A673 (cell line): Measurements from ENCODE around the gene HMGXB3. TPM values are rescaled to one million over a fixed set of nuclear protein-coding genes. Genes with fewer than 3 reads are reported as not detected.

Experiments used
- BruUV-seq: library from RNA; stranded (reverse); fragments of 400-500 nt; replicated peaks from 2 replicates; lab custom pipeline; 2021; lab: Mats Ljungman, UMichigan
- CTCF ChIA-PET: fragments of 300-600 bp; sonication (Branson Sonifier 250); formaldehyde crosslinking; loops from one replicate; lab custom pipeline; 2022; ENCODE audit warnings: antibody characterized with exemption; lab: Charles Lee
- POLR2A ChIA-PET: fragments of 300-600 bp; sonication (Branson Sonifier 250); formaldehyde crosslinking; loops from one replicate; lab custom pipeline; 2022; ENCODE audit warnings: antibody characterized with exemption; ENCODE audit not compliant: low non-redundant PET; lab: Charles Lee
- DNase-seq: peaks from one replicate; pipeline ENCODE4 v3.0.0-alpha.2; 2015; ENCODE audit warnings: low spot score
- H3K27ac ChIP-seq: fragments of 200-600 bp; sonication (generic); 2 replicates; pipeline ENCODE4 v1.5.1; 2016; ENCODE audit warnings: mixed run types, low read depth, mild to moderate bottlenecking, mixed read lengths, antibody characterized with exemption, low read length; ENCODE audit not compliant: poor library complexity, severe bottlenecking
- H3K27me3 ChIP-seq: fragments of 200-600 bp; sonication (generic); replicated peaks from 2 replicates; pipeline ENCODE4 v1.6.1; 2017; ENCODE audit warnings: mixed run types, low read depth, mild to moderate bottlenecking, mixed read lengths, antibody characterized with exemption, low read length; ENCODE audit not compliant: insufficient read depth, poor library complexity
- H3K36me3 ChIP-seq: fragments of 200-600 bp; sonication (generic); 2 replicates; pipeline ENCODE4 v1.6.1; 2016; ENCODE audit warnings: mixed run types, mild to moderate bottlenecking, mixed read lengths, antibody characterized with exemption, low read length; ENCODE audit not compliant: insufficient read depth, poor library complexity, severe bottlenecking
- H3K4me1 ChIP-seq: fragments of 200-600 bp; sonication (generic); 2 replicates; pipeline ENCODE4 v1.6.1; 2017; ENCODE audit warnings: mixed run types, mild to moderate bottlenecking, mixed read lengths, antibody characterized with exemption, low read length; ENCODE audit not compliant: insufficient read depth, poor library complexity, severe bottlenecking
- H3K4me3 ChIP-seq: fragments of 200-600 bp; sonication (generic); 2 replicates; pipeline ENCODE4 v1.5.1; 2016; ENCODE audit warnings: low read depth, mixed run types, mild to moderate bottlenecking, mixed read lengths, low read length; ENCODE audit not compliant: poor library complexity, severe bottlenecking
- H3K9me3 ChIP-seq: fragments of 200-600 bp; sonication (generic); 2 replicates; pipeline ENCODE4 v1.6.1; 2016; ENCODE audit warnings: mixed run types, low read depth, mild to moderate bottlenecking, mixed read lengths, antibody characterized with exemption, low read length; ENCODE audit not compliant: poor library complexity, severe bottlenecking
- EZH2 ChIP-seq: fragments of 200-600 bp; sonication (generic); IDR thresholded peaks from 2 replicates; pipeline ENCODE4 v1.6.1; 2017; ENCODE audit warnings: borderline replicate concordance, low read depth, mild to moderate bottlenecking, mixed read lengths, antibody characterized with exemption, low read length; ENCODE audit not compliant: poor library complexity, severe bottlenecking
- intact Hi-C: fragments of 100-400 bp; cut with micrococcal nuclease; formaldehyde crosslinking; loops from one replicate; pipeline ENCODE4 v1.10.0; 2022; ENCODE audit not compliant: unreplicated experiment
- total RNA-seq: library from RNA; stranded (reverse); gene quantifications from 2 replicates; pipeline ENCODE4 v1.2.3, GENCODE V29; 2021
- TF ChIP-seq, protein P1 (sequence below): fragments of 300-800, 200-600 bp; sonication (generic); conservative IDR thresholded peaks from 2 replicates; pipeline ENCODE4 v1.5.1; 2017; ENCODE audit warnings: low read depth, mild to moderate bottlenecking, antibody characterized with exemption, low read length, moderate library complexity, mixed read lengths

Gene HMGXB3
- total RNA-seq, 1 experiment from 2014 or later, result 52.6 TPM

DNA sequence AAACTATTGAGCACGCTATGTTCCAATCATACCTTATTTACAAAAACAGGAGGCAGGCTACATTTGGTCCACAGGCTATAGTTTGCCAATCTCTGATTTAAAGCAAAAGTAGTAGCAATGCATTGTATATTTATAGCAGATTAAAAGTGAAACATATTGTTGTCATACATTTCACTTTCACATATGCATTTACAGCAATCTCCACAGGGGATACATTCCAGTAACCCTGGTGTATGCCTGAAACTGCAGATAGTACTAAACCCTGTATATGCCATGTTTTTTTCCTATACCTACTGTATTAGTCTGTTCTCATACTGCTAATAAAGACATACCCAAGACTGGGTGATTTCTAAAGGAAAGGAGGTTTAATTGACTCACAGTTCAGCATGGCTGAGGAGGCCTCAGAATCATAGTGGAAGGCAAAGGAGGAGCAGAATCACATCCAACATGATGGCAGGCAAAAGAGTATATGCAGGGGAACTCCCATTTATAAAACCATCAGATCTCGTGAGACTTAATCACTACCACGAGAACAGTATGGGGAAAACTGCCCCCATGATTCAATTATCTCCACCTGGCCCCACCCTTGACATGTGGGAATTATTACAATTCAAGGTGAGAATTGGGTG is 91.7 kb downstream of the HMGXB3 start:
- no TSS peak for BruUV-seq
- Histone ChIP-seq H3K4me3 (no peak overlapping the region), H3K27me3 (peaks cover 24% of the 10 kb centered on the region), H3K27ac (no peak overlapping the region), H3K9me3 (no peaks in the 10 kb centered on the region), H3K4me1 (no peaks in the 10 kb centered on the region), H3K36me3 (no peaks in the 10 kb centered on the region)
- TF ChIP-seq, protein P1, sequence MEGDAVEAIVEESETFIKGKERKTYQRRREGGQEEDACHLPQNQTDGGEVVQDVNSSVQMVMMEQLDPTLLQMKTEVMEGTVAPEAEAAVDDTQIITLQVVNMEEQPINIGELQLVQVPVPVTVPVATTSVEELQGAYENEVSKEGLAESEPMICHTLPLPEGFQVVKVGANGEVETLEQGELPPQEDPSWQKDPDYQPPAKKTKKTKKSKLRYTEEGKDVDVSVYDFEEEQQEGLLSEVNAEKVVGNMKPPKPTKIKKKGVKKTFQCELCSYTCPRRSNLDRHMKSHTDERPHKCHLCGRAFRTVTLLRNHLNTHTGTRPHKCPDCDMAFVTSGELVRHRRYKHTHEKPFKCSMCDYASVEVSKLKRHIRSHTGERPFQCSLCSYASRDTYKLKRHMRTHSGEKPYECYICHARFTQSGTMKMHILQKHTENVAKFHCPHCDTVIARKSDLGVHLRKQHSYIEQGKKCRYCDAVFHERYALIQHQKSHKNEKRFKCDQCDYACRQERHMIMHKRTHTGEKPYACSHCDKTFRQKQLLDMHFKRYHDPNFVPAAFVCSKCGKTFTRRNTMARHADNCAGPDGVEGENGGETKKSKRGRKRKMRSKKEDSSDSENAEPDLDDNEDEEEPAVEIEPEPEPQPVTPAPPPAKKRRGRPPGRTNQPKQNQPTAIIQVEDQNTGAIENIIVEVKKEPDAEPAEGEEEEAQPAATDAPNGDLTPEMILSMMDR, result no peak
- no peak for TF ChIP-seq EZH2
- ChIA-PET POLR2A (no interaction called here), CTCF (no interaction called here)
- intact Hi-C loops, result no loop called here
- DNase-seq, result no peak

DNA sequence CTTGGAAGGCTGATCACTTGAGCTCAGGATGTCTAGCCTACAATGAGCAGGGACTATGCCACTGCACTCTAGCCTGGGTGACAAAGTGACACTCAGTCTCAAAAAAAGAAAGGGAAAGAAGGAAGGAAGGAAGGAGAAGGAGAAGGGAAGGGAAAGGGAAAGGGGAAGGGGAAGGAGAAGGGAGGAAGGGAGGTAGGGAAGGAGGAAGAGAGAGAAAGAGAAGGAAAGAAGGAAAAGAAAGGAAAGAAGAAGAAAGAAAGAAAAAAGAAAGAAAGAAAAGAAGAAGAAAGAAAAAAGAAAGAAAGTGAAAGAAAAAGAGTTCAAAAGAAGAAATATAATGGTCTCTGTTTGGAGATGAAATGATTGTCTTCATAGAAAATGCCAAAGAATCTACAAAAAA is 96.6 kb downstream of the HMGXB3 start:
- intact Hi-C loops, result no loop called here
- Histone ChIP-seq H3K27me3 (peaks cover 10% of the 10 kb centered on the region), H3K4me1 (no peaks in the 10 kb centered on the region), H3K36me3 (no peaks in the 10 kb centered on the region), H3K4me3 (no peak overlapping the region), H3K27ac (no peak overlapping the region), H3K9me3 (no peaks in the 10 kb centered on the region)
- no peak for DNase-seq
- no peak for TF ChIP-seq EZH2
- TF ChIP-seq, protein P1, result no peak
- BruUV-seq, result no TSS peak
- ChIA-PET CTCF (no interaction called here), POLR2A (no interaction called here)

DNA sequence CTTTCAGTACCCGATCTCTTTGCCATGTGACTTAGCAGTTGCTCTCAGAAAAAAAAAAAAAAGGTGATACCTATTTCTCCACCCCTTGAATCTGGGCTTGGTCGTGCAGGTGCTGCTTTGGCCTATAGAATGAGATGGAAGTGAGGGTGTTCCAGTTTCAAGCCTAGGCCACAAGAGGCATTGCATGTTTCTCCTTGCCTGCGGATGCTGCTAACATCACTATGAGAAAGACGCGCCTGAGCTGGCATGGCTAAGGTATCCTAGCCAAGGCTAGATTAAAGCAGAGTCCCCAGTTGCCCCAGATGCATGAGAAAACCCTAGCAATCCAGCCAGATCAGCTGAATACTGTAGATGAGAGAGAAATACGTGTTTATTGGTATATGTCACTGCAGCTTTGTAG is 100.5 kb downstream of the HMGXB3 start:
- no peak overlapping the region for H3K27ac ChIP-seq
- TF ChIP-seq, protein P1, result no peak
- no peak for TF ChIP-seq EZH2
- BruUV-seq, result no TSS peak
- ChIA-PET CTCF (no interaction called here), POLR2A (no interaction called here)
- no peak overlapping the region for H3K4me3 ChIP-seq
- H3K27me3 ChIP-seq, result peaks cover 5% of the 10 kb centered on the region
- no peak for DNase-seq
- no peaks in the 10 kb centered on the region for H3K4me1 ChIP-seq
- no peaks in the 10 kb centered on the region for H3K36me3 ChIP-seq
- no peaks in the 10 kb centered on the region for H3K9me3 ChIP-seq
- intact Hi-C loops, result no loop called here

Other genes with a start within 250 kb of the HMGXB3 start
- 0.39 and 0.49 TPM in 2 replicates for gene PDE6A, start 55.9 kb upstream of the HMGXB3 start, total RNA-seq
- 83.0 and 96.6 TPM in 2 replicates for gene SLC26A2, start 40.0 kb upstream of the HMGXB3 start, total RNA-seq
- gene TIGD6, start 85 bp upstream of the HMGXB3 start, total RNA-seq, result 7.3 and 7.5 TPM in 2 replicates
- not detected in 2 replicates for gene CSF1R, start 85.8 kb downstream of the HMGXB3 start, total RNA-seq
- gene PDGFRB, start 155.1 kb downstream of the HMGXB3 start, total RNA-seq, result 25.9 and 58.3 TPM in 2 replicates
- not detected in 2 replicates for gene CDX1, start 166.0 kb downstream of the HMGXB3 start, total RNA-seq
- gene SLC6A7, start 189.3 kb downstream of the HMGXB3 start, total RNA-seq, result not detected in 2 replicates